Measurements from ENCODE around the gene PRDM2. TPM values are rescaled to one million over a fixed set of nuclear protein-coding genes. Genes with fewer than 3 reads are reported as not detected.

PRDM2 gene
- total RNA-seq, 1 donor from 2014 or later = 55.2 TPM

- Mint-ChIP-seq H3K4me3 (no peak overlapping the region), H3K36me3 (ENCODE audit: low read depth) (no peaks in the 10 kb centered on the region), H3K27me3 (ENCODE audit: low read depth) (no peaks in the 10 kb centered on the region), H3K9me3 (no peaks in the 10 kb centered on the region), H3K4me1 (peaks cover 5% of the 10 kb centered on the region), H3K27ac (ENCODE audit: unreplicated experiment) (no peak overlapping the region)
- no peak for TF ChIP-seq CTCF (conservative IDR thresholded peaks at IDR 0.05)
- no peak for DNase-seq (ENCODE audit: low read depth, low spot score)
Measured at GRCh38 chr1:13737398-13737797, 37.4 kb downstream of the PRDM2 start.

- Mint-ChIP-seq H3K27me3 (ENCODE audit: low read depth) (no peaks in the 10 kb centered on the region), H3K4me1 (peaks cover 23% of the 10 kb centered on the region), H3K9me3 (no peaks in the 10 kb centered on the region), H3K4me3 (no peak overlapping the region), H3K36me3 (ENCODE audit: low read depth) (peaks cover 2% of the 10 kb centered on the region), H3K27ac (ENCODE audit: unreplicated experiment) (no peak overlapping the region)
- TF ChIP-seq CTCF (conservative IDR thresholded peaks at IDR 0.05) = no peak
- no peak for DNase-seq (ENCODE audit: low read depth, low spot score)
Measured at GRCh38 chr1:13746342-13746741, 46.4 kb downstream of the PRDM2 start.

GRCh38 chr1:13748610-13749505, 48.9 kb downstream of the PRDM2 start:
- Mint-ChIP-seq H3K4me1 (peaks cover 42% of the 10 kb centered on the region), H3K9me3 (no peaks in the 10 kb centered on the region), H3K27me3 (ENCODE audit: low read depth) (no peaks in the 10 kb centered on the region), H3K4me3 (peak overlapping the region; percentile 91), H3K36me3 (ENCODE audit: low read depth) (peaks cover 3% of the 10 kb centered on the region), H3K27ac (ENCODE audit: unreplicated experiment) (peak overlapping the region; percentile 95)
- TF ChIP-seq CTCF (conservative IDR thresholded peaks at IDR 0.05) = peak; percentile 36
- peak; percentile 90 for DNase-seq (ENCODE audit: low read depth, low spot score)

- peaks cover 3% of the 10 kb centered on the region for H3K36me3 Mint-ChIP-seq (ENCODE audit: low read depth)
- peak overlapping the region; percentile 93 for H3K27ac Mint-ChIP-seq (ENCODE audit: unreplicated experiment)
- no peaks in the 10 kb centered on the region for H3K9me3 Mint-ChIP-seq
- TF ChIP-seq CTCF (conservative IDR thresholded peaks at IDR 0.05) = no peak
- peak overlapping the region; percentile 91 for H3K4me3 Mint-ChIP-seq
- no peaks in the 10 kb centered on the region for H3K27me3 Mint-ChIP-seq (ENCODE audit: low read depth)
- H3K4me1 Mint-ChIP-seq = peaks cover 47% of the 10 kb centered on the region
- peak; percentile 48 for DNase-seq (ENCODE audit: low read depth, low spot score)
Measured at GRCh38 chr1:13749543-13750341, 49.8 kb downstream of the PRDM2 start.

GRCh38 chr1:13751458-13751871, 51.5 kb downstream of the PRDM2 start:
- no peaks in the 10 kb centered on the region for H3K27me3 Mint-ChIP-seq (ENCODE audit: low read depth)
- peak overlapping the region; percentile 91 for H3K4me3 Mint-ChIP-seq
- peaks cover 53% of the 10 kb centered on the region for H3K4me1 Mint-ChIP-seq
- no peak overlapping the region for H3K27ac Mint-ChIP-seq (ENCODE audit: unreplicated experiment)
- TF ChIP-seq CTCF (conservative IDR thresholded peaks at IDR 0.05) = no peak
- no peak for DNase-seq (ENCODE audit: low read depth, low spot score)
- no peaks in the 10 kb centered on the region for H3K9me3 Mint-ChIP-seq
- H3K36me3 Mint-ChIP-seq (ENCODE audit: low read depth) = peaks cover 3% of the 10 kb centered on the region

Data from neural crest cell (in vitro differentiated cells).